Measurements from ENCODE around the gene CA12. TPM values are rescaled to one million over a fixed set of nuclear protein-coding genes. Genes with fewer than 3 reads are reported as not detected.

The CA12 gene
- total and polyA plus RNA-seq, 11 donors: 0.04 to 5.2 (median 0.25) TPM; not detected in 3

DNA sequence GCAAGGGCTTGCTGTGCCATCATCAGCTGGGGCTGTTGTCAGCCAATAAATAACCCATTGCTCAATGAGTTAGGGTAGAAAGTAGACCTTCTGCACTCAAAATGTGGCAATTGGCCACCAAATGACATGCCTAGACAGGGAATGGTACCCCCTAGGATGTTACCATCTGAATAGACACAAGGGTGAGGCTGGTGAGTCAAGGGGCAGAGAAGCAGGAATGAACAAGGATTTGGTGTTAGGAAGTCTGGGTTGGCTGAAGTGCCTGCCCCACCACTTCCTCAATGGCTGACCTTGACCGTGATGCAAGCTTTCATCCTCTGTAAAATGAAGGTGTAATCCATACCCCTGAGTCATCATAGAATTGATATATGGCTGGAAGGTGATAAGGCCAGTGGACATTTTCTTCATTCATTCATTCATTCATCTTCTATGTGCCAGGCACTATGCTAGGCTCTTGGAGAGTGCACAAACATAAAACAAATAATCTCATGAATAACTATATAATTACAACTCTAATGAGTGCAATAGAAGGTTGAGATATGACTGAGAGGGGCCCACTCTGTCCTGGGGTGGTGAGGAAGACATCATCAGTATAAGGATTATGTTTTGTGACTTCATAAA, 4.4 kb upstream of the CA12 start:
- peaks cover 0 to 26% (median 4%) of the 10 kb centered on the region in 9 donors for H3K27me3 ChIP-seq
- peaks cover 0 to 26% (median 10%) of the 10 kb centered on the region in 12 donors for H3K4me1 ChIP-seq
- ATAC-seq (no peak), DNase-seq (no peak)
- 88 to 94% (median 91%) methylated on average over 1 of the region's 1 CpG for WGBS, 4 donors
- H3K36me3 ChIP-seq: no peaks in the 10 kb centered on the region
- H3K4me3 ChIP-seq: no peak overlapping the region
- no peak for TF ChIP-seq POLR2A (IDR thresholded peaks at IDR 0.05)
- TF ChIP-seq, protein P1, sequence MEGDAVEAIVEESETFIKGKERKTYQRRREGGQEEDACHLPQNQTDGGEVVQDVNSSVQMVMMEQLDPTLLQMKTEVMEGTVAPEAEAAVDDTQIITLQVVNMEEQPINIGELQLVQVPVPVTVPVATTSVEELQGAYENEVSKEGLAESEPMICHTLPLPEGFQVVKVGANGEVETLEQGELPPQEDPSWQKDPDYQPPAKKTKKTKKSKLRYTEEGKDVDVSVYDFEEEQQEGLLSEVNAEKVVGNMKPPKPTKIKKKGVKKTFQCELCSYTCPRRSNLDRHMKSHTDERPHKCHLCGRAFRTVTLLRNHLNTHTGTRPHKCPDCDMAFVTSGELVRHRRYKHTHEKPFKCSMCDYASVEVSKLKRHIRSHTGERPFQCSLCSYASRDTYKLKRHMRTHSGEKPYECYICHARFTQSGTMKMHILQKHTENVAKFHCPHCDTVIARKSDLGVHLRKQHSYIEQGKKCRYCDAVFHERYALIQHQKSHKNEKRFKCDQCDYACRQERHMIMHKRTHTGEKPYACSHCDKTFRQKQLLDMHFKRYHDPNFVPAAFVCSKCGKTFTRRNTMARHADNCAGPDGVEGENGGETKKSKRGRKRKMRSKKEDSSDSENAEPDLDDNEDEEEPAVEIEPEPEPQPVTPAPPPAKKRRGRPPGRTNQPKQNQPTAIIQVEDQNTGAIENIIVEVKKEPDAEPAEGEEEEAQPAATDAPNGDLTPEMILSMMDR (IDR thresholded peaks at IDR 0.05): no peak
- intact Hi-C loops (cut with DNase I): no loop called here
- no peak overlapping the region for H3K27ac ChIP-seq
- H3K9me3 ChIP-seq: no peaks in the 10 kb centered on the region

DNA sequence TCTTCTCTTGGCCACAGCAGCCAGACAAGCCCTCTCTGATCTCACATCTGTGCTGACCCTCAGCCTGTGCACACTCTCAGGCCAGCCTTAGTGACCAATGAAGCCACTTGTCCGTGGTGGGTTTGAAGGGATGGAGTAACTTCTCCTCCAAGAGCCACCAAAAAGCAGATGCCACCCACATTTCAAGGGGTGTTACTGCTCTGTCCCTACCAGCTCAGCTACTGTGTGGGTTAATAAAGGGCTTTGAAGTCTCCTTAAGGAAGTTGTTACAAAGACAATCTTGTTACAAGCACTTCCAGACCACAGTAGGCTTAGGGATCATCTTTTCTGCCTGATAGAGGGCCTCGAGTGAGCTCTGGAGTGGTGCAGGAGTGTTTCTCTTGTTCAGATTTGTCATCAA, 3.3 kb upstream of the CA12 start:
- TF ChIP-seq POLR2A (IDR thresholded peaks at IDR 0.05): no peak
- TF ChIP-seq, protein P1 (IDR thresholded peaks at IDR 0.05): no peak
- no peak overlapping the region for H3K27ac ChIP-seq
- no peak overlapping the region for H3K4me3 ChIP-seq
- no peaks in the 10 kb centered on the region for H3K9me3 ChIP-seq
- H3K4me1 ChIP-seq: peaks cover 0 to 27% (median 11%) of the 10 kb centered on the region in 12 donors
- WGBS, 4 donors: 62 to 85% (median 81%) methylated on average over 2 of the region's 2 CpGs
- intact Hi-C loops (cut with DNase I): no loop called here
- ATAC-seq: no peak
- H3K36me3 ChIP-seq: no peaks in the 10 kb centered on the region
- peaks cover 0 to 35% (median 7%) of the 10 kb centered on the region in 9 donors for H3K27me3 ChIP-seq
- no peak for DNase-seq

DNA sequence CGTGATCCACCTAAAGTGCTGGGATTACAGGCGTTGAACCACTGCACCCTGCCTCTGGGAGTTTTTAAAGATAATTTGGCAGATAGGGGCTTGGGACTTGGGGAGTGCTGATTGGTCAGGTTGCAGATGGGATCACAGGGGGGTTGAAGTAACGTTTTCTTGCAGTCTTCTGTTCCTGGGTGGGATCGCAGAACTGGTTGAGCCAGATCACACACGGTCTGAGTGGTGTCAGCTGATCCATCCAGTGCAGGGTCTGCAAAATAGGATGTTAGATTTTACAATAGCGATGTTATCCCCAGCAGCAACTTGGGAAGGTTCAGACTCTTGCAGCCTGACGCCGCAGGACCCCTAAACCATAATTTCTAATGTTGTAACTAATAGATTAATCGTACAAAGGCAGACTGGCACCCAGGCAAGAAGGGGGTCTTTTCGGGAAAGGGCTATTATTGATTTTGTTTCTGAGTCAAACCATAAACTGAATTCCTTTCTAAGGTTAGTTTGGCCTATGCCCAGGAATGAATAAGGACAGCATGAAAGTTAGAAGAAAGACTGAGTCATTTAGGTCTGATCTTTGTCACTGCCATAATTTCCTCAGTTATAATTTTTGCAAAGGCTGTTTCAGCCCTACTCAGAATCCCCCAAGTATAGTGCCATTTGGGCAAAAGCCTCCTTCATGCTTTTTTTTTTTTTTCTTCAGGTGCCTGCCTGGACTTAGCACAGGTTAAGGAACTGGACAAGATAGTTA, 1.5 kb upstream of the CA12 start:
- no peak for ATAC-seq
- TF ChIP-seq POLR2A (IDR thresholded peaks at IDR 0.05): no peak
- TF ChIP-seq, protein P1 (IDR thresholded peaks at IDR 0.05): no peak

DNA sequence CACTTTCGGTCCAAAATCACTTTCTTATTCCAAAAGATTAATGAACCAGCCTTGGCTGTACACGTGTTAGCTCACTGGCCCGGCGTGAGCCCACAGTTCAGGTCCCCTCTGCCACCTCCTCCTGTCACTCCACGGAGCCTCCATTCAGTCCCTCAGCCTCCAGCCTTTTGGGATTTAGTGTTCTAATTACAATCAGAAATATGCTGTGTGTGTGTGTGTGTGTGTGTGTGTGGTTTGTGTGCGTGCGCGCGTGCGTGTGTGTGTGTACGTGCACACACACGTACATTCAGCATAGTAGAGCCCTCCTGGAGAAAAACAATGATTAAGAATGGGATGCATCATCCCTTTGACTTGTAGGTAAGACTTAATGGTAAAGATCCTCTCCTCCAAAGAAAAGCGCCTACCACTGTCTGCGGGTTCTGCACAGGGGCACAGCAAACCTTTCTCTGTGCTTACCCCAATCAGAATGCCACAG, 801 bp downstream of the CA12 start:
- peaks cover 0 to 48% (median 16%) of the 10 kb centered on the region in 9 donors for H3K27me3 ChIP-seq
- peak overlapping the region in 6 of 12 donors; percentile 44 to 56 (median 51) for H3K4me3 ChIP-seq
- WGBS, 4 donors: 80 to 85% (median 82%) methylated on average over 14 of the region's 14 CpGs
- ATAC-seq (no peak), DNase-seq (no peak)
- H3K4me1 ChIP-seq: peaks cover 0 to 16% (median 10%) of the 10 kb centered on the region in 12 donors
- TF ChIP-seq POLR2A (IDR thresholded peaks at IDR 0.05): no peak
- TF ChIP-seq, protein P1 (IDR thresholded peaks at IDR 0.05): no peak
- no peaks in the 10 kb centered on the region for H3K9me3 ChIP-seq
- intact Hi-C loops (cut with DNase I): no loop called here
- no peaks in the 10 kb centered on the region for H3K36me3 ChIP-seq
- no peak overlapping the region for H3K27ac ChIP-seq

More for the DNA sequence above, 1.5 kb upstream of the CA12 start:
- intact Hi-C loops (cut with DNase I): no loop called here
- Histone ChIP-seq H3K4me3 (no peak overlapping the region), H3K27ac (no peak overlapping the region), H3K36me3 (no peaks in the 10 kb centered on the region), H3K27me3 (peaks cover 0 to 43% (median 16%) of the 10 kb centered on the region in 9 donors), H3K9me3 (no peaks in the 10 kb centered on the region), H3K4me1 (peaks cover 0 to 20% (median 10%) of the 10 kb centered on the region in 12 donors)
- DNase-seq: no peak
- WGBS, 4 donors: 93 to 97% (median 94%) methylated on average over 10 of the region's 10 CpGs
